Measurements from ENCODE around the gene METTL21C. TPM values are rescaled to one million over a fixed set of nuclear protein-coding genes. Genes with fewer than 3 reads are reported as not detected.

The METTL21C gene
- total RNA-seq (2014; rRNA removed; shearing (Covaris generic)): not detected in 2 replicates
- polyA plus RNA-seq (2015; cell fraction: cytosol; rRNA removed): not detected in 2 replicates
- not detected in 2 replicates for polyA plus RNA-seq (2015; cell fraction: nucleus; rRNA removed)

GRCh38 chr13:102694937-102695336, at the start of gene METTL21C:
METTL21C (minus strand) TSS chr13:102695044; CDS start chr13:102694498, 546 bp downstream.
- no peak for DNase-seq (ENCODE audit: low read depth)

DNA sequence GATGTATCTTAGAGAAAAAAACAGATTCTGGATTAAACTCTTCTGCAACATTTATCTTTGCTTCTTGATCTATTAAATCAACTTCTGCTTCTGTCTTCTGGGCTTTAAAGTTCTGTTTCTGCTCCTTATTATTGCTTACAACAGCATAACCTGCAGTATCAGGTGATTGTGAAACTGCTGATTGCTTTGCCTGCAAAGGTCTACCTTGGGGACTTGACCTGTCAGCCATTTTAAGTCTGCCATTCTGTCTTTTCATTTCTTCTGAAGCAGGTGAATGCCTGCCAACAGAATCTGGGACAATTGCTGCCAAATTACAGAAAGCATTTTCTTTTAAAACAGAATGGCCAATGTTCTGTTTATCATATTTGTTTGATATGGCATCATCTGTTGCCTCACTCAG, 47.7 kb upstream of the METTL21C start:
- DNase-seq (ENCODE audit: low read depth): no peak

DNA sequence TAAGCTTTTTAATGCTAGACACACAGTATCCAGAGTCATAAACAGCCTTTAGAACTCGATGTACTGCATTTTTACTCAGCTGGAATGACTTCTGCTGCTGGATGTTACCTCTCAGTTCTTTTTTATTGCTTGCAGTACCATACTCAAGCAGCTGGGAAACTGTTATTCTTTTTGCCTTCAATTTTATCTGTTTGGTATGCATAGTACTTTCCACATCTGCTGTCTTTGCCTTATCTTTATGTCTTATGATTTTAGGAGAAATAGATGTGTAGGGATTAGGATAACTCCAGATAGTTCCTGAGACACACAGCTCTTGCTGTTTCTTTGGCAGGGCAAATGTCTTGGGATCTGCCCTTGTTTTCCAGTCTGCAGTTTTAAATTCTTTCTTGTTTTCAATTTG, 47.3 kb upstream of the METTL21C start:
- no peak for DNase-seq (ENCODE audit: low read depth)

GRCh38 chr13:102729560-102730270, 34.9 kb upstream of the METTL21C start:
- peak; percentile 85 for DNase-seq (ENCODE audit: low read depth)

DNA sequence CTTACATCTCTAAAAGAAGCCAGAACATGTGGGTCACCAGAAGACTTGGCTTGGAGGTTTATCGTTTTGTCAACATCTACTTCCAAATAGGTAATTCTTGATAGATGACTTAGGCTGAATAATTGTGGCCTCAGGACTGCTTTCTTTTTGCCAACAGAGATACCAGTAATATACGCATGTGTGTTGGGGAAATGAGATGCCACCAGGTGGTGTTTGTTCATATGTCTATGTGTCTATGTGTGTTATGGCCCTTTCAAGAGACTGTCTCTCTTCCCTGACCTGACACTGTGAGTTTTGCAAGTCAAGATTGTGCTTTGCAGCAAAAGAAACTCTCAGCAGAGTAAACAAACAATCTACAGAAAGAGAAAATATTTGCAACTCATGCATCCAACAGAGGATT, 31.6 kb upstream of the METTL21C start:
- peak; percentile 42 for DNase-seq (ENCODE audit: low read depth)

DNA sequence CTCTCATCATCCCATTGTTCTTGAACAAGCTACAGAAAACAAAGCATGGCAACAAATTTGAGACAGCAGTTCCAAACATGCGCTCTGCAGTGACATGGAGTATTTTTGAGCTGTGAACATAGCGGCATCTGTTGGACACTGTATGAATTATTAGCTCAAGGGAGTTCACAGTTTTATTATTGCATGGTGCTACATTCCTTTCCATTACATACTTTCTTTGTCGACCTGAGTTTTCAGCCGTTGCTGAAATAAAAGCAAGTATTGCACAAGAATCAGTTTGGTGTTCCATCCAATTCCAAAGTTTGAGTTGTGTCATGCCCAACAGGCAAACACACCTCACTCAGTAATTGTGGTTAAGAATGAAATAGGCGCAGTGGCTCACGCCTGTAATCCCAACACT, 30.1 kb upstream of the METTL21C start:
- peak; percentile 58 for DNase-seq (ENCODE audit: low read depth)

DNA sequence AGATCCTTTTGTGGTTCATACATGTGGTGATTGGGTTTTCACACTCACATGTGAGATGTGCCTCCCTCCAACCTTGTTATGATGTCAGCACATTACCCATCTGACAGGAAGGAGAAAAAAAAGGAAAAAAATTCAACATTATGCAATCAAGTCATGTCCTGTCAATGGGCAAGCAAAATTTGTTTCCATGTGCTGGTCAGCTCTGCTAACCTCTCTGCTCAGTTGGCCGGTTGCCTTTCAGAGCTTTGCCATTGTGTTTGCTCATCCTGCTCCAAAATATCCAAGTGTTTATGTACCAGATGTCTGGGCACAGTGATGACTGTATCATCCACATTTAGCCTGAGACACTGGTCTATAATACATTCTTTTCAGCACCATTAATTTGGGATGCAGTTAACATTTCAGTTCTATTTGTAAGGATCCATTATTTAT, 27.0 kb upstream of the METTL21C start:
- DNase-seq (ENCODE audit: low read depth): peak; percentile 37

- DNase-seq (ENCODE audit: low read depth): no peak
Observed at GRCh38 chr13:102718746-102719145, 23.9 kb upstream of the METTL21C start.

DNA sequence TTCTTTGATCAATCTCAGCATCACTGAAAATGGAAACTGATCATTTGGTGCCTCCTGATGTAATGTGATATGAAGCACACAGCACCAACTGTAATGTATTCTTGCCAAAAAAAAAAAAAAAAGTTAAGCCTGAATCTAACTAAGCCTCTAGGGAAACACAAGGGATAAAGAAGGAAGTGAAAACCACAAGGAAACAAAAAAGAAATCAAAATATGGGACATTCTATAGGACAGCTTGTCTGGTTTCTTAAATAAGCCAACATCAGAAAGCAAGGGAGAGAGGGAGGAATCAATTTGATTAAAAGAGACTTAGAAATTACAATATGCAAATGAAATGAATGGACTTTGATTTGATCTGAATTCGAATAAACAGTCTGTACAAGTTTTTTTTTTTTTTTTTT, 20.6 kb upstream of the METTL21C start:
- DNase-seq (ENCODE audit: low read depth): no peak

GRCh38 chr13:102710261-102710679, 15.4 kb upstream of the METTL21C start:
- no peak for DNase-seq (ENCODE audit: low read depth)

GRCh38 chr13:102709536-102709935, 14.7 kb upstream of the METTL21C start:
- DNase-seq (ENCODE audit: low read depth): no peak

DNA sequence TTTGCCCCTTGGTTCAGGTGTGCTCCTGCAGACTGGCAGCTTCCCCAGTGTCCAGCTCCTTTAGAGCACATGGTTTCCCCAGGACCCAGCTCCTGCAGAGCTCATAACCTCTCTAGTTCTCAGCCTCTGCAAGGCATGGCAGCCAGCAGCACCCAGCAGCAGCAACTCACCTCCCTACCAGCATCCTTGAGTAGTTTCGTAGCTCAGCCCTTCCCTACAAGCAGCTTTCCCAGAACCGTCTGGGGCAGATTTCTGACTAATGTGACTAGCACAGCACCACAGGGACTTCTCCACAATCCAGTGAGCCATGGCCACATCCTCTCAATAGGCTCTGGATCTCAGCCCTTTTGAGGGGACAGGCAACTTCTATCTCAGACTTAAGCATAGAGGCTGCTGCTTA, 14.1 kb upstream of the METTL21C start:
- DNase-seq (ENCODE audit: low read depth): no peak

DNA sequence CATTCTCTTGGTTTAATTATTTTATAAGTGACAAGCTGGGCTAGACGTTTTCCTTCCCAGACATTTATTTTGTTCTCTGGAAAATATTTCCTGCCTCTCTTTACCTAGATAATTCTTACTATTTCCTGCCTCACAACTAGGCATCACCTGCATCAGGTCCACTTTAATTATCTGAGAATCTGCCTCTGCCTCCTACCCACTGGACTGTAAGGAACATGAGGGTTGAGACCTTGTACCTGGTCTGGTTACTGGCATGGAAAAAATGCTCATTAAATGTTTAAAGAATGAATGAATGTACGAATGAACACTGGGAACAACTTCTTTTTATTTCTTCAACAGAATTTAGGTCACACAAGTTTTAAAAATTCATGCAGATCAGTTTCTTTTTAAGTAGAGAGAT, 13.4 kb upstream of the METTL21C start:
- no peak for DNase-seq (ENCODE audit: low read depth)

GRCh38 chr13:102707467-102707866, 12.6 kb upstream of the METTL21C start:
- peak; percentile 87 for DNase-seq (ENCODE audit: low read depth)

- DNase-seq (ENCODE audit: low read depth): no peak
Observed at GRCh38 chr13:102704238-102705058, 9.6 kb upstream of the METTL21C start.

- no peak for DNase-seq (ENCODE audit: low read depth)
Observed at GRCh38 chr13:102703726-102704035, 8.8 kb upstream of the METTL21C start.

GRCh38 chr13:102702965-102703725, 8.3 kb upstream of the METTL21C start:
- no peak for DNase-seq (ENCODE audit: low read depth)

GRCh38 chr13:102701331-102701730, 6.5 kb upstream of the METTL21C start:
- no peak for DNase-seq (ENCODE audit: low read depth)

GRCh38 chr13:102700088-102701031, 5.5 kb upstream of the METTL21C start:
- DNase-seq (ENCODE audit: low read depth): no peak

DNA sequence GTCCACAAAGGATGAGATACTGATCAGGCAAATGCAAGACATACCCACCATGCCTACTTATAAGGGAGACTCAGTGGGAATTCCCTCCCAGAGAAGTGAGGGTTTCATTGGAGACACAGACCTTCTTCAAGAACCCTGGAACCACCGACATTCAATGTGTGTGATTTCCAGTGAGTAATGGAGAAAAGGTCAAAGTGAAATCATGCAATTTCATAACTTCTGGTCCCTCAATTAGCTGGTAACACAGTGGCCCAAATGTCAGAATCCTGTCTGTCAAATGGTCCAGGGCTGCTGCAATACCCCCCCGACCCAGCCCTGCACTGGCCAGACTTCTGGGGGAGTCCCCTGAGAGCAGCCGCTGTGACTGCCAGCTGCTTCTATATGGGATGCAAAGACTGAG, 4.7 kb upstream of the METTL21C start:
- no peak for DNase-seq (ENCODE audit: low read depth)

GRCh38 chr13:102698649-102698980, 3.8 kb upstream of the METTL21C start:
- no peak for DNase-seq (ENCODE audit: low read depth)
